GM18858 (cell line): ENCODE results near the gene NPBWR2.
"Not testable (repeated sequence)": the region's sequence is repeated elsewhere in the genome, so short reads cannot be mapped to it uniquely, and the experiment has no call there.

ENCODE experiments used
- ATAC-seq: cut with Tn5 transposase; IDR thresholded peaks from one replicate; pipeline ENCODE4 v1.9.1; 2021; ENCODE audit not compliant: unreplicated experiment

The NPBWR2 gene

GRCh38 chr20:64087226-64087825 is 20.0 kb downstream of the NPBWR2 start:
- not testable (repeated sequence) for ATAC-seq

- no peak for ATAC-seq
Observed at GRCh38 chr20:64086801-64087200, 20.6 kb downstream of the NPBWR2 start.

GRCh38 chr20:64084685-64085152 is 22.6 kb downstream of the NPBWR2 start:
- ATAC-seq, result no peak

- no peak for ATAC-seq
Observed at GRCh38 chr20:64083804-64084684, 23.3 kb downstream of the NPBWR2 start, which contains the start of gene LKAAEAR1. TSS of gene LKAAEAR1 (minus strand) at chr20:64084398. CDS start at chr20:64084219, 179 bp downstream.

DNA sequence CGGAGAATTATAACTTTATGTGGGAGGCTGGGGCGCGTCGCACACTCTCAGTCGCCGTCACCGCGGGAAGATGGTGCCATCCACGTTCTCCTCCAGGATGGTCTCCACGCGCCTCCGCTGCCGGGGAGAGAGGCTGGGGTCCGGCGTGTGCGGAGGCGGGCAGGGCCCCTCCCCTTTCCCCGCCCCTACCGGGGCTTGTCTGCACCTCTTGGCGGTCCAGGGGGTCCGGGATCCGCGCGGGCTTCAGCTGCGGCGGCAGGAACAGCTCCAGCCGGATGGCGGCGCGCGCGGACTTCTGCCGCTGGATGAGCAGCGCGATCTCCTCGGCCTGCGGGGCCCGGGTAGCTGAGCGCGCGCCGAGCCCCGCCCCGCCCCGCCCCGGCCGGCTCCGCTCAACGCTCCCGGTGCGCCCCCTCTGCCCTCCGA is 24.0 kb downstream of the NPBWR2 start:
- ATAC-seq, result no peak

DNA sequence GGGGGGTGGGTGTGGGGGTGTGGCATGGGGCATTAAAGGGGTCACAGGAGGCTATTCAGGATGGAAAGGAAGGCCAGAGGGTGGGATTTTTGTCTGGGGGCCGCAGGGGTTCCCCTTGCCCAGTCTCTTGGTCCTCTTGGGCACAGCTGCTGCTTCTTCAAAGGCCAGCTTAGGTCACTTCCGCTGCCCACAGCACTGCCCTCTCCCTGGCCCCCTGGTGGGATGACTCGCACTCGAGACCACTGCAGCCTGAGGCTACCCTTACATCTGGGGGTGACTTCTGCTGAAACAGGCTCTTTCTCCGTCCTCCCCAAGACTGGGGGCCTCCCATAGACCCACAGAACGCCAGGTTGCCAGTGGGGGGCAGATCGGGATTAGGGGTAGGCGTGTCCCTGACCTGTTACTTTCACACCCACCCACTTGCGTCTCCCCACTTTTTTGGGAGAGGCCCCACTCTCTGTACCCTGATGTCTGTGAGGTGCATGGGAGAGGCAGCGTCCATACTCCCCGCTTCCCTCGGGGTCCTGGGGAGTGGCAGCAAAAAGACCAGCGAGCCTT is 24.5 kb downstream of the NPBWR2 start:
- no peak for ATAC-seq

DNA sequence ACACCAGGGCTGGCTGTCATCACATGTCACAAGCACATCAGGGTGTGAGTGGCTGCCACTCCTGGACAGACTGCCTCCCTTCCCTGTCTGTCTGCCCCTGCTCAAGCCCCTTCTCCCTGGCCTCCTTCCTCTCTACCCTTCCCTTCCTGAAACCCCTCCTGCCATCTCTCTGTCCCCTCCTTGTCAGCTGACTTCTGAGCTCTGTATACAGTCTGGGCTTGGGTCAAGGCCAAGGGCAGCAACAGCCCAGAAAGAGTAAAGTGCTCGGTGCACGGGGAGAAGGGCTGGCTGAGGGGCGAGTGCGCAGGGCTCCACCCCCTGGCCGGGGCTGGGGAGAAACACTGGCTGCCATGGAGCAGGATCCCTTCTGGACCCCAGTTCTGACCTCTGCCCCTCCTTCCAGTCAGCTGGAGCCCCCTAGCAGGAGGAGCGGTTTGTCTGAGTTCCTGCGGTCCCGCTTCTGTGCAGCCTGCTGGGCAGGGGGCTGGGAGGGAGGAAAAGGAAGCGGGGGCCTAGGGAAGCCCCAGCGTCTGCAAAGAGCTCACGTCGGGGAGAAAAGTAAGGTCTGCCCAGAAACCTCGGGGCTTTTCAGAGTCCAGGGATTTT is 25.1 kb downstream of the NPBWR2 start:
- ATAC-seq, result no peak

DNA sequence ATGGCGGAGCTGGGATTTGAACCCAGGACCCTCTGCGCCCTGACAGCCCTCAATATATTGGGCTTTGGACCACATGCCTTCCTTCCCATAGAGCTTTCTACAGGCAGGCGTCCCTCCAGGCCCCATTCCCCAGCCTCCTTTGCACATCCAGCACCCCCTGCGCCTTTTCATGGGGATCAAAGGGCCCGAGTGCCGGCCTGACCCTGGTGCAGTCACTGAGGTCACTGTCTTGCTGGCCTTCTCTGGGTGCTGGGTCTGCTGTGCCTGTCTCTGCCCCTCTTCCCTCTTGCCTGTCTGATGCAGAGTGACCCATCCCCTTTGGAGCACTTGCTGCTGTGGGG is 25.8 kb downstream of the NPBWR2 start:
- no peak for ATAC-seq

DNA sequence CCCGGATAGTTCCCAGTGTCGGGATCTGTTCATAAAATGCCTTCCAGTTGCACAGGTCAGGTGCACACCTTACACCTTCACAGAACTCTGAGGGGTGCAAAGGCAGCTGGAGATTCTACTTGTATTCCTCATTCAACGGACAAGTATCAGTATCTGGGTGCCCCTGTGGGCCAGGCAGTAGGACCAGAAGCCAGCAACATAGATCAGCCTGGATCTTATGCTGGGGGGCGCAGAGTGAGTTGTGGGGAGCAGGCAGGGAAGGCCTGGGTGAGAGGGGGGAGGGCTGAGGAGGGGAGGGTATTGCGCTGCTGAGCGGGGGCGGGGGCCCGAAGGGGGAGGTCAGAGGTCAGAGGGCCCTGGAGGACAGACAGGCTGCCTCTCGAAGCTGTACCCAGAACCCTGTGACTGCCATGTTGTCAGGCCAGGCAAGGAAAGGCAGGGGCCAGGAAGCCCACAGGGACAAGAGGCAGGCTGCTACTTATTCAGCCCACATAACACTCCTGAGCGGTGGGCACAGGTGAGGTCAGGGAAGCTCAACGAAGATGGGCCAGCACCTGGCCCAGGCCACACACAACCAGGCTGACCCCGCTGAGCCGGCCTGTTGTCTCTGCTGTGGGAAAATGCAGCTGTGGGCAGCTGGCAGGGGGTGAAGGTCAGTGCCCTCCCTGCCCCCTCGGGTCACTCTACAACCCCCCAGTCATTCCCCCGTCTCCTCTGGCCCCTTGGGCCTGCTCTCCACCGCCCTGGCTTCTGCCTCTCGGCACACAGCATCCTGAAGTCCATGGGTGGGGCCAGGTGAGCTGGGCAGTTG is 26.3 kb downstream of the NPBWR2 start:
- no peak for ATAC-seq

- ATAC-seq, result no peak
Observed at GRCh38 chr20:64080013-64080812, 27.2 kb downstream of the NPBWR2 start, which contains the start of gene OPRL1. TSS of gene OPRL1 (plus strand) at chr20:64080082. CDS start at chr20:64092721, 12,639 bp downstream.

DNA sequence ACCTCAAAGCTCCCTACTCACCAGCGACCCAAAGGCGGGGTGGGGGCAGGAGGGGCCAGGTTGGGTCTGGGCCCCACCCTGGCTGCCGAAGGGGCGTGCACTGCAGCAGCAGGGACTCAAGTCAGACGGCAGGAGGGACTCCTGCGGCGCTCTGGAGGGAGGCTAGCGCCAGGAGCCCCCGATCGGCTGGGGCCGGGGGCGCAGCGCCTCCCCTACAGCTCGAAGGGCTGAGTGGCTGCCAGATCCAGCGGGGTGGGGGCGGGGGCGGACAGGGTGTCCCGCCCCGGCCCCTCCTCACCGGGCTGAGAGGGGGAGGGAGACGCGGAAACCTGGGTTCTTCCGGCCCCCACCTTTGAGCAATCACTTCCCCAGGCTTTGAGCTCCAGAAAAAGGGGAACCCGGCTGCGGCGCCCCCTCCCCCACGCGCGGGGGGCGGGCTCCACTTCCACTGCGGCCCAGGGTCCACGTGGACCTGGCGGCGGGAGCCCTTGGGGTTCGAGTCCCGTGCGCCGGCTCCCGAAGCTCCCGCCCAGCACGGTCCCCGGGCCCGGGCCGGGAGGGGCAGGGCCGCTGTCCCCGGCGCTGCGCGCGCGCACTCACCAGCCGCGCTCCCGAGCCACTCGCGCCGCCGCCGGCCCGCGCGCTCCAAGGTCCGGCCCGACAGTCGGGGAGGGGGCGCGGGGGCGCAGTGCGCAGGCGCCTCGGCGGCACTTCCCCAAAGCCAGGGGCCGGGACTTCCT is 27.9 kb downstream of the NPBWR2 start, which contains the start of gene RGS19:
Gene RGS19, minus strand, starts transcription at position 246 of the 740 bp plus-strand sequence. CDS start 2,632 bp downstream, outside the sequence.
- ATAC-seq, result peak; percentile 29

DNA sequence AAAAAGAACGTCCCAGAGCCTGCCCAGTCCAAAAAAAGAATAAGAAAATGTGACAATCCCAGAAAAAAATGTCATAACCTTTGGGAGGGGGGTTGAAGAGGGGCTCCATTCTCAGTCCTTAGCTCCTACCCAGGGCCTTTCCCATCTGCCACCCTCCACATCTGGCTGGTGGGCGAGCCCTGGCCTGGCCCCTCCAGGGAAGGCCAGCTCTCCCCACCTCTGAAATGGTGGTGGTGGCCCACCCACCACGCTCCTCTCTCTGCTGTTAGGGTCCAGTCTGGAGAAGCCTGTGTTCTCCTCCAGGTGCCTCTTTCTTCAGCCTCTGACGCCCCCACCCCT is 28.5 kb downstream of the NPBWR2 start:
- ATAC-seq, result no peak

- ATAC-seq, result no peak
Observed at GRCh38 chr20:64077876-64078551, 29.4 kb downstream of the NPBWR2 start.

- no peak for ATAC-seq
Observed at GRCh38 chr20:64077541-64077875, 29.9 kb downstream of the NPBWR2 start.

GRCh38 chr20:64077094-64077493 is 30.3 kb downstream of the NPBWR2 start:
- no peak for ATAC-seq

GRCh38 chr20:64076061-64076997 is 31.0 kb downstream of the NPBWR2 start:
- ATAC-seq, result no peak

DNA sequence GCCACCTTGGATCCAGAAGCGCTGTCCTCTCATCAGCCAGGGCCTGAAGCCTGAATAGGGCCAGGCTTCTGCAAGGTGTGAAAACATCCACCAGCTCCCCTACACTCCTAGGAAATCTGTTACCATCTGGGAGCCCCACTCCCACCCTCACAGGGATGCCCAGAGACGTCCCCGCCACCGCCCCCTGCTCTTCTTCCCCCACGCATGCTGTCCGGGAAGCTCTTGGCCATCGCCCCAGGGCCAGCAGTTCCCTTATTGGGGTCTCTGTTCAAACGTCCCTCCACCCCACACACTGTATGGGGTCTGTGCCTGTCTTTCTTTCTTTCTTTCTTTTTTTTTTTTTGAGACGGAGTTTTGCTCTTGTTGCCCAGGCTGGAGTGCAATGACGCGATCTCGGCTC is 31.8 kb downstream of the NPBWR2 start:
- no peak for ATAC-seq

GRCh38 chr20:64074963-64075362 is 32.4 kb downstream of the NPBWR2 start:
- no peak for ATAC-seq
